A549 (cell line): ENCODE data around the gene COPB2. TPM values are rescaled to one million over a fixed set of nuclear protein-coding genes. Genes with fewer than 3 reads are reported as not detected.

ENCODE experiments used
- ATAC-seq, 2 experiments: fragments of 200-7000 bp in 1 of 2; fragments of >200 bp in 1 of 2; cut with Nextera tagmentation in 1 of 2; cut with Tn5 transposase in 1 of 2; 3 replicates each; pipeline versions ENCODE4 v1.8.0 to v1.9.1; 2018 to 2020; ENCODE audit warnings: mild to moderate bottlenecking in 1 of 2, moderate library complexity in 1 of 2
- CTCF ChIA-PET: fragments of 300-600 bp; sonication (Branson Sonifier 250); formaldehyde crosslinking; extraction: SDS; loops from one replicate; lab custom pipeline; 2021; ENCODE audit warnings: antibody characterized with exemption, inconsistent platforms; lab: Yijun Ruan, JAX
- POLR2A ChIA-PET: fragments of 350-600 bp; formaldehyde crosslinking; extraction: SDS; loops from one replicate; lab custom pipeline; 2021; ENCODE audit warnings: antibody characterized with exemption, inconsistent platforms; lab: Yijun Ruan, JAX
- DNase-seq, 2 experiments: peaks; one replicate each; pipeline versions ENCODE4 v3.0.0 to v3.0.0-alpha.2; 2011 to 2016; ENCODE audit warnings: low read depth in 1 of 2, low spot score in 1 of 2
- FAIRE-seq: peaks from 2 replicates; lab custom pipeline; 2011; peaks lifted over from hg19 to GRCh38; lab: Jason Lieb, UNC
- H3K27ac ChIP-seq, 2 experiments: fragments of >200 bp; sonication (Bioruptor Twin); formaldehyde crosslinking; 3 replicates each; pipeline ENCODE4 v1.5.1; 2016 to 2017
- H3K4me1 ChIP-seq: fragments of >200 bp; sonication (Bioruptor Twin); formaldehyde crosslinking; 3 replicates; pipeline ENCODE4 v1.6.1; 2016
- H3K4me2 ChIP-seq: fragments of >200 bp; sonication (Bioruptor Twin); formaldehyde crosslinking; 3 replicates; pipeline ENCODE4 v1.6.1; 2016
- H3K4me3 ChIP-seq: fragments of >200 bp; sonication (Bioruptor Twin); formaldehyde crosslinking; 3 replicates; pipeline ENCODE4 v1.5.1; 2016
- H3K9me3 ChIP-seq: fragments of >200 bp; sonication (Bioruptor Twin); formaldehyde crosslinking; 3 replicates; pipeline ENCODE4 v1.6.1; 2016
- CBX2 ChIP-seq: fragments of 200-600 bp; sonication (generic); IDR thresholded peaks from 2 replicates; pipeline ENCODE4 v1.6.1; 2016; ENCODE audit warnings: low read depth, mild to moderate bottlenecking, borderline replicate concordance
- CHD2 ChIP-seq: fragments of 150-350 bp; IDR thresholded peaks from 2 replicates; pipeline ENCODE4 v1.6.1; 2014; ENCODE audit warnings: low read length; ENCODE audit not compliant: partially characterized antibody
- EHMT2 ChIP-seq: fragments of 200-600 bp; sonication (generic); IDR thresholded peaks from 2 replicates; pipeline ENCODE4 v1.6.1; 2016; ENCODE audit warnings: antibody characterized with exemption, low read depth, mild to moderate bottlenecking, moderate library complexity
- ESRRA ChIP-seq: fragments of 150-350 bp; IDR thresholded peaks from 2 replicates; pipeline ENCODE4 v1.6.1; 2014; ENCODE audit warnings: mild to moderate bottlenecking, low read length, borderline replicate concordance
- FOSB ChIP-seq: fragments of 250-450 bp; sonication (Bioruptor Pico); IDR thresholded peaks from 2 replicates; pipeline ENCODE4 v1.5.0; 2020; ENCODE audit warnings: mild to moderate bottlenecking, moderate library complexity
- FOSL2 ChIP-seq, 2 experiments: fragments of 450-650 bp in 1 of 2; fragments of >200 bp in 1 of 2; sonication (Bioruptor Twin) in 1 of 2; formaldehyde crosslinking; IDR thresholded peaks; 2 replicates each; pipeline versions ENCODE4 v1.5.0 to v1.6.1; 2016 to 2020; ENCODE audit warnings: mild to moderate bottlenecking in 1 of 2, moderate library complexity in 1 of 2
- FOXS1 ChIP-seq: fragments of 250-450 bp; sonication (Bioruptor Pico); IDR thresholded peaks from 2 replicates; pipeline ENCODE4 v1.5.0; 2020; ENCODE audit warnings: mild to moderate bottlenecking, moderate library complexity
- GATA3 ChIP-seq: IDR thresholded peaks from 2 replicates; pipeline ENCODE4 v1.6.1; 2012; ENCODE audit warnings: borderline replicate concordance
- HOXA7 ChIP-seq: fragments of 250-450 bp; sonication (Bioruptor Pico); IDR thresholded peaks from 2 replicates; pipeline ENCODE4 v1.5.0; 2020; ENCODE audit warnings: mild to moderate bottlenecking, moderate library complexity
- HOXB5 ChIP-seq: fragments of 250-450 bp; sonication (Bioruptor Pico); IDR thresholded peaks from 2 replicates; pipeline ENCODE4 v1.5.0; 2020; ENCODE audit warnings: mild to moderate bottlenecking, moderate library complexity
- JUN ChIP-seq, 2 experiments: fragments of >200 bp; sonication (Bioruptor Twin); formaldehyde crosslinking; IDR thresholded peaks; 2 replicates in 1 of 2; 3 replicates in 1 of 2; pipeline ENCODE4 v1.6.1; 2016 to 2017
- KDM1A ChIP-seq: fragments of 200-600 bp; sonication (generic); IDR thresholded peaks from 2 replicates; pipeline ENCODE4 v1.6.1; 2016; ENCODE audit warnings: low read depth, mild to moderate bottlenecking
- KDM5A ChIP-seq: fragments of 200-600 bp; sonication (generic); IDR thresholded peaks from 2 replicates; pipeline ENCODE4 v1.6.1; 2016; ENCODE audit warnings: antibody characterized with exemption, mild to moderate bottlenecking
- NFE2L2 ChIP-seq: fragments of 150-350 bp; conservative IDR thresholded peaks from 2 replicates; pipeline ENCODE4 v1.6.1; 2014; ENCODE audit warnings: low read length
- NR3C1 ChIP-seq: fragments of >200 bp; sonication (Bioruptor Twin); formaldehyde crosslinking; IDR thresholded peaks from 3 replicates; pipeline ENCODE4 v1.6.1; 2017
- PHF8 ChIP-seq: fragments of 200-600 bp; sonication (generic); IDR thresholded peaks from 2 replicates; pipeline ENCODE4 v1.6.1; 2016; ENCODE audit warnings: low read depth, mild to moderate bottlenecking, antibody characterized with exemption, moderate library complexity, borderline replicate concordance
- POLR2AphosphoS2 ChIP-seq: conservative IDR thresholded peaks from 2 replicates; pipeline ENCODE4 v1.6.1; 2012; ENCODE audit warnings: low read length, improper control_type of control experiment, inconsistent platforms
- RCOR1 ChIP-seq: fragments of 150-350 bp; IDR thresholded peaks from 2 replicates; pipeline ENCODE4 v1.6.1; 2014; ENCODE audit warnings: antibody characterized with exemption, low read length, low read depth
- RNF2 ChIP-seq: fragments of 200-600 bp; sonication (generic); IDR thresholded peaks from 2 replicates; pipeline ENCODE4 v1.6.1; 2016; ENCODE audit warnings: low read depth, mild to moderate bottlenecking, antibody characterized with exemption, moderate library complexity, borderline replicate concordance
- SREBF2 ChIP-seq: fragments of 450-650 bp; IDR thresholded peaks from 2 replicates; pipeline ENCODE4 v1.6.1; 2014; ENCODE audit warnings: mild to moderate bottlenecking, moderate library complexity
- ZC3H11A ChIP-seq: fragments of 450-650 bp; IDR thresholded peaks from 2 replicates; pipeline ENCODE4 v1.6.1; 2014; ENCODE audit warnings: antibody characterized with exemption, mild to moderate bottlenecking
- WGBS: methylation state at CpG from one replicate; pipeline ENCODE4 v1.1.6; 2017; ENCODE audit errors: missing lambda C conversion rate; 5-methylcytosine and 5-hydroxymethylcytosine counted together
- polyA plus RNA-seq, 4 experiments: library from polyadenylated mRNA; depleted of rRNA in 3 of 4; stranded (reverse); fragments of >200 nt; fragmentation: RNase III in 1 of 4; extraction: RNeasy Plus Mini Kit Qiagen cat#74134 plus additional on column Dnase treatment in 1 of 4; gene quantifications; 2 replicates in 3 of 4; 3 replicates in 1 of 4; pipeline ENCODE4 v1.2.3, GENCODE V29; 2011 to 2017
- TF ChIP-seq, protein P1 (sequence below): IDR thresholded peaks from 2 replicates; pipeline ENCODE4 v1.6.1; 2012
- TF ChIP-seq, protein P2 (sequence below): IDR thresholded peaks from 2 replicates; pipeline ENCODE4 v1.6.1; 2012
- TF ChIP-seq, protein P3 (sequence below): fragments of 150-350 bp; IDR thresholded peaks from 2 replicates; pipeline ENCODE4 v1.6.1; 2014; ENCODE audit warnings: low read depth, mild to moderate bottlenecking, low read length
- TF ChIP-seq, protein P4 (sequence below): fragments of 250-450 bp; sonication (Bioruptor Pico); IDR thresholded peaks from 2 replicates; pipeline ENCODE4 v1.5.0; 2020; ENCODE audit warnings: low read depth, mild to moderate bottlenecking, moderate library complexity
- TF ChIP-seq, protein P5 (sequence below): IDR thresholded peaks from 2 replicates; pipeline ENCODE4 v1.6.1; 2012; ENCODE audit warnings: low read depth, borderline replicate concordance
- TF ChIP-seq, protein P6 (sequence below): fragments of 250-450 bp; sonication (Bioruptor Pico); IDR thresholded peaks from 2 replicates; pipeline ENCODE4 v1.5.0; 2021; ENCODE audit warnings: mild to moderate bottlenecking, moderate library complexity, borderline replicate concordance

The COPB2 gene
- polyA plus RNA-seq, 2 of the 4 experiments (the other 2 are of a cell fraction), result 109 to 124 TPM

DNA sequence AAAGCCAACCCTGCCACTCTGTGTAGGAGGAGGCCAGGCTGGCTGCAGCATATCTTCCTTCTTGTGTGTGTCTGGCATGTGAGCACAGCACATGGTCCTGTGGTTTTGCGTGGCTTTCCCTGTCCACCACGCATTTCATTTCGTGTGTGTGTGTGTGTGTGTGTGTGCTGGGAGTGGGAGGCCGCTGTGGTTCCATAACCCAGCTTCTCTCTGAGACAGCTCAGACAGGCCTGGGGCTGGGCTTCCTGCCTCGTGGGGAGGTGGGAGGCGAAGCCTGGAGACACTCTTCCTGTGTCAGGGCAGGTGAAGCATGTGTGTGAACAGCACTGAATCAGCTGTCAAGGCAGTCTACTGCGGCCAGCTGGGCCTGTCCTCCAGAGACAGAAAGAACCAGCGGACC, 61.6 kb downstream of the COPB2 start (continued):
- TF ChIP-seq CHD2 (no peak), FOSL2 (IDR thresholded peaks at IDR 0.05) (no peak), FOSL2 (CRISPR knock-in tag; IDR thresholded peaks at IDR 0.05) (no peak), SREBF2 (no peak), NR3C1 (no peak), KDM1A (no peak), CBX2 (no peak)
- TF ChIP-seq, all 56 proteins: peak for 0

DNA sequence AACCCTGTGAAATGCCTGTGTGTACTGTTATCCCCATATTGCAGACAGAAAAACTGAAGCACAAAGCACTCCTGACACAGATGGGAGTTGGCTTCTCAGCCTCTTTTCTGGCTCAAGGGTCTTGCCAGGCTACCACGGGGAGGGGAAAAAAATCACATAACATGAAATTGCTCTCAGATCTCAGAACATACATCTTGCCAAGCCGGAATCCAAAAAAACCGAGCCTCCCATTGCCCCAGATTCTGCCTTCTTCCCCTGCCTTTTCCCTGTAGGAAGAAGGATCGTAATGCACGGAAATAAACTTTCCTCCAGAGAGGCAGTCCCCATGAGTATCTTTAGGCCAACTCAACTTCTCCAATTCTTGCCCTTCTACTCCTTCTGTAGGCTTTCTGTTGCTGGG, 62.2 kb downstream of the COPB2 start:
- H3K27ac ChIP-seq, result no peak overlapping the region
- H3K4me1 ChIP-seq, result peaks cover 5% of the 10 kb centered on the region; the same call in 2 of the 3 replicates
- DNase-seq (no peak), ATAC-seq (no peak), FAIRE-seq (no peak)
- no peaks in the 10 kb centered on the region for H3K9me3 ChIP-seq
- POLR2A ChIA-PET, result no interaction called here
- CTCF ChIA-PET, result interaction anchor here (0.7 to 3.0 kb wide), 2 partner anchors 39 to 215 kb away, joined by 3 to 18 read pairs; no protein-coding TSS in a partner anchor
- H3K4me2 ChIP-seq, result no peak overlapping the region
- 89% methylated on average over 5 of the region's 5 CpGs for WGBS
- no peak for TF ChIP-seq JUN (IDR thresholded peaks at IDR 0.05)
- TF ChIP-seq, protein P1, sequence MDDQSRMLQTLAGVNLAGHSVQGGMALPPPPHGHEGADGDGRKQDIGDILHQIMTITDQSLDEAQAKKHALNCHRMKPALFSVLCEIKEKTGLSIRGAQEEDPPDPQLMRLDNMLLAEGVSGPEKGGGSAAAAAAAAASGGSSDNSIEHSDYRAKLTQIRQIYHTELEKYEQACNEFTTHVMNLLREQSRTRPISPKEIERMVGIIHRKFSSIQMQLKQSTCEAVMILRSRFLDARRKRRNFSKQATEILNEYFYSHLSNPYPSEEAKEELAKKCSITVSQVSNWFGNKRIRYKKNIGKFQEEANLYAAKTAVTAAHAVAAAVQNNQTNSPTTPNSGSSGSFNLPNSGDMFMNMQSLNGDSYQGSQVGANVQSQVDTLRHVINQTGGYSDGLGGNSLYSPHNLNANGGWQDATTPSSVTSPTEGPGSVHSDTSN, result no peak
- TF ChIP-seq NR3C1, result no peak
- TF ChIP-seq, protein P2, sequence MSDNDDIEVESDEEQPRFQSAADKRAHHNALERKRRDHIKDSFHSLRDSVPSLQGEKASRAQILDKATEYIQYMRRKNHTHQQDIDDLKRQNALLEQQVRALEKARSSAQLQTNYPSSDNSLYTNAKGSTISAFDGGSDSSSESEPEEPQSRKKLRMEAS, result no peak
- TF ChIP-seq HOXB5 (CRISPR knock-in tag), result no peak
- no peak for TF ChIP-seq KDM5A
- TF ChIP-seq, protein P3, sequence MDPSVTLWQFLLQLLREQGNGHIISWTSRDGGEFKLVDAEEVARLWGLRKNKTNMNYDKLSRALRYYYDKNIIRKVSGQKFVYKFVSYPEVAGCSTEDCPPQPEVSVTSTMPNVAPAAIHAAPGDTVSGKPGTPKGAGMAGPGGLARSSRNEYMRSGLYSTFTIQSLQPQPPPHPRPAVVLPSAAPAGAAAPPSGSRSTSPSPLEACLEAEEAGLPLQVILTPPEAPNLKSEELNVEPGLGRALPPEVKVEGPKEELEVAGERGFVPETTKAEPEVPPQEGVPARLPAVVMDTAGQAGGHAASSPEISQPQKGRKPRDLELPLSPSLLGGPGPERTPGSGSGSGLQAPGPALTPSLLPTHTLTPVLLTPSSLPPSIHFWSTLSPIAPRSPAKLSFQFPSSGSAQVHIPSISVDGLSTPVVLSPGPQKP, result no peak
- no peak for TF ChIP-seq CBX2
- TF ChIP-seq EHMT2, result no peak
- TF ChIP-seq, protein P4, sequence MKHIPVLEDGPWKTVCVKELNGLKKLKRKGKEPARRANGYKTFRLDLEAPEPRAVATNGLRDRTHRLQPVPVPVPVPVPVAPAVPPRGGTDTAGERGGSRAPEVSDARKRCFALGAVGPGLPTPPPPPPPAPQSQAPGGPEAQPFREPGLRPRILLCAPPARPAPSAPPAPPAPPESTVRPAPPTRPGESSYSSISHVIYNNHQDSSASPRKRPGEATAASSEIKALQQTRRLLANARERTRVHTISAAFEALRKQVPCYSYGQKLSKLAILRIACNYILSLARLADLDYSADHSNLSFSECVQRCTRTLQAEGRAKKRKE, result no peak
- TF ChIP-seq ESRRA, result no peak
- TF ChIP-seq, protein P5, sequence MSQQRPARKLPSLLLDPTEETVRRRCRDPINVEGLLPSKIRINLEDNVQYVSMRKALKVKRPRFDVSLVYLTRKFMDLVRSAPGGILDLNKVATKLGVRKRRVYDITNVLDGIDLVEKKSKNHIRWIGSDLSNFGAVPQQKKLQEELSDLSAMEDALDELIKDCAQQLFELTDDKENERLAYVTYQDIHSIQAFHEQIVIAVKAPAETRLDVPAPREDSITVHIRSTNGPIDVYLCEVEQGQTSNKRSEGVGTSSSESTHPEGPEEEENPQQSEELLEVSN, result no peak
- no peak for TF ChIP-seq SREBF2
- TF ChIP-seq CHD2, result no peak
- TF ChIP-seq POLR2AphosphoS2, result no peak
- no peak for TF ChIP-seq ZC3H11A
- no peak overlapping the region for H3K4me3 ChIP-seq

DNA sequence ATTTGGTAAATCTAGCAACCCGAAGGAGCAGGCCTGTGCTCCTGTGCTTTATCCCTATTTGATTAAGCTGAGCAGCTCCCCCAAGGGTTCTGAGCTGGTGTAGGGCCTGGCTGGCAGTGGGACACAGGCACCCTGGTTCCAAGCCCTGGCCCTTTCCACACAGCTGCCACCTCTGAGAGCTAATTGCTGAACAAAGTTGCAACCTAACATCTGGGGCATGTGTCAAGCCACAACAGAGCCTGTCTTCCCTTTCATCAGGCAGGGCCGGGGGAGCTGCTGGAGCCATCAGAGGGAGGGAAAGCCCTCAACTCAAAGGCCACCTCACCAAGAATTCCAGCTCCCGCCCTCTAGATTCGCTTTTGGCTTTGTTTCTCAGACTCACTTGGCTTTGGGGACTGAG, 62.7 kb downstream of the COPB2 start:
- 77% methylated on average over 4 of the region's 4 CpGs for WGBS

More for the DNA sequence above, 62.7 kb downstream of the COPB2 start:
- H3K9me3 ChIP-seq, result no peaks in the 10 kb centered on the region
- CTCF ChIA-PET, result interaction anchor here (3.0 kb wide), 1 partner anchor 215 kb away, joined by 18 read pairs; no protein-coding TSS in a partner anchor
- TF ChIP-seq POLR2AphosphoS2, result no peak
- TF ChIP-seq KDM1A, result no peak
- TF ChIP-seq, protein P1, result no peak
- TF ChIP-seq PHF8, result no peak
- TF ChIP-seq ESRRA, result no peak
- TF ChIP-seq, protein P2, result no peak
- TF ChIP-seq, protein P6, sequence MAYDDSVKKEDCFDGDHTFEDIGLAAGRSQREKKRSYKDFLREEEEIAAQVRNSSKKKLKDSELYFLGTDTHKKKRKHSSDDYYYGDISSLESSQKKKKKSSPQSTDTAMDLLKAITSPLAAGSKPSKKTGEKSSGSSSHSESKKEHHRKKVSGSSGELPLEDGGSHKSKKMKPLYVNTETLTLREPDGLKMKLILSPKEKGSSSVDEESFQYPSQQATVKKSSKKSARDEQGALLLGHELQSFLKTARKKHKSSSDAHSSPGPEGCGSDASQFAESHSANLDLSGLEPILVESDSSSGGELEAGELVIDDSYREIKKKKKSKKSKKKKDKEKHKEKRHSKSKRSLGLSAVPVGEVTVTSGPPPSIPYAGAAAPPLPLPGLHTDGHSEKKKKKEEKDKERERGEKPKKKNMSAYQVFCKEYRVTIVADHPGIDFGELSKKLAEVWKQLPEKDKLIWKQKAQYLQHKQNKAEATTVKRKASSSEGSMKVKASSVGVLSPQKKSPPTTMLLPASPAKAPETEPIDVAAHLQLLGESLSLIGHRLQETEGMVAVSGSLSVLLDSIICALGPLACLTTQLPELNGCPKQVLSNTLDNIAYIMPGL, result no peak
- TF ChIP-seq RCOR1, result no peak
- no peak for TF ChIP-seq FOSB
- TF ChIP-seq HOXA7, result no peak
- TF ChIP-seq GATA3, result no peak
- TF ChIP-seq FOXS1 (CRISPR knock-in tag), result no peak
- no peak for TF ChIP-seq RNF2
- TF ChIP-seq ZC3H11A, result no peak
- no peak for TF ChIP-seq NFE2L2
- TF ChIP-seq, all 56 proteins: peak for 0
- Histone ChIP-seq H3K4me3 (no peak overlapping the region), H3K27ac (no peak overlapping the region), H3K4me1 (peaks cover 5% of the 10 kb centered on the region; the same call in 2 of the 3 replicates), H3K4me2 (no peak overlapping the region)
- POLR2A ChIA-PET, result no interaction called here
- no peak for DNase-seq
- FAIRE-seq, result no peak
- ATAC-seq, result no peak
